HG03280 (cell line): ENCODE measurements around the gene AKR1D1.

Experiments used
- ATAC-seq: cut with Tn5 transposase; IDR thresholded peaks from one replicate; pipeline ENCODE4 v1.9.1; 2021; ENCODE audit warnings: mild to moderate bottlenecking, moderate library complexity; ENCODE audit not compliant: unreplicated experiment

AKR1D1 gene

DNA sequence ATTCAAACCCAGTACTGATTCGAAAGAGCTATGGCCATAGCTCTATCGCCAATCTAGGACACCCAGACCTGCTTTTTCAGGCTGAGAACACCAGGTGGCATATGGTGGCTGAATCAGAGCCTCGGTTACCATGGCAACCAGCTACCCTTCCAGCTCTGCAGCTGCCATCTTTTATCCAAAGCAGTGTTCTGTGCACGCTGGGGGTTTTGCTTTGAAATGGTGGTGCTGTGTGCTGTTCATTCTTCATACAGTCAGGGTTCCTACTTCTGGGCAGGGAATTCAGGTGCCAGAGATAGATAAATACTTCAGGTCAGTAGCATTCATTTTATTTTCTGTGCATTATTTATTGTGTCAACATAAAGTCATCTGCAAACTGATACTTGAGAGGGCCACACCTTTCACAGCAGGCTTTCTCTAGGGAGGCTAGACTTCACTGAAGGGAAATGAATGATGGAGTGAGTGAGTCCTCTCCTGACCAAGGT lies 85.4 kb downstream of the AKR1D1 start:
- ATAC-seq, result peak; percentile 100

DNA sequence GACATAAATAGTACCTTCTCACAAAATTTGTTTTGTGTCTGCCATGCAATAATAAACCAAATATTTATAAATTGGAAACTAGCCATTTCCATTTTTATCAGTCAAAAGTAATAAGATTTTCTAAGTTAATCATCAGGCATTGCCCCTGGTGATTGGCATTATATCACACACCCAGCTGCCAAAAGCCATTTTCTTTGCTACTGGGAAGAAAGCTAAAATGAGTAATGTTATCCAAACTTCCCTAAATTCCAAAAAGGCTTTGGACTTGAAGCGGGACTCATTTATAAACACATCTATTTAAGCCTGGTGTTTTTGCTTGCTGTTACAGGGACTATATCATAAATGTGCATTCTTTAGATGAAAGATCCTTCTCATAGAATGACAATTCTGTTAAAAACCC lies 86.0 kb downstream of the AKR1D1 start:
- ATAC-seq, result no peak

DNA sequence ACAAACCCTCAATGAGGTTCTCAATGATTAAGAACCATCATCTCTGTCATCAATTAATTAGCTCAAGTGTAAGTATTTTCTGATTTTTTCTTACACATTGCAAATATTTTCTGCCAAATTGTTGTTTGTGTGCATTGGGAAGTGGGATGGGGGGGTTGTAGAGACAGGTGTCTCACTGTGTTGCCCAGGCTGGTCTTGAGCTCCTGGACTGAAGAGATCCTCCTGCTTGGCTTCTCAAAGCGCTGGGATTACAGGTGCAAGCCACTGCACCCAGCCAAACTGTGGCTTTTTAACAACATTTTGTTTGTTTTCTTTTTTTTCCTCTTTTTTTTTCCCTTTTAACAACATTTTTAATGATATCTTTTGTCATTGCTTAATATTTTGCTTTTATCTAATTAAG lies 87.5 kb downstream of the AKR1D1 start:
- ATAC-seq, result no peak

DNA sequence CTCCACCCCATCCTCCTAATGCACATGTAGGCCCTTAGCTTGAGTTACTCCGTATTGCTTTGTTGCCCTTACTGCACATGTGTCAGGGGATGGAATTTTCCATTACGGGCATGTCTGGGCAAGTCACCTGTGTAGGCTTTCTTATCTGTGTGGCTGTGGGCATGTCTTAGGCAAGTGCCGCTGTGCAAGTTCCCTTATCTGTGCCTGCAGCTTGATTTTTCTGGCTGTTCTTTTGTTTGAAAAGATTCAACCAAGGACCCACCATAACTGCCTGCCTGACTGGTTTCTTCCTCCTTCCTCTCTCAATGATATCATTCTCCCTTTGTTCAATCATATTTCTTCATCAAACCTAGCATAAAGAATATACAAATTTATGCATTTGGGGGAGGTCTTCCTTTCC lies 88.5 kb downstream of the AKR1D1 start:
- ATAC-seq, result no peak

DNA sequence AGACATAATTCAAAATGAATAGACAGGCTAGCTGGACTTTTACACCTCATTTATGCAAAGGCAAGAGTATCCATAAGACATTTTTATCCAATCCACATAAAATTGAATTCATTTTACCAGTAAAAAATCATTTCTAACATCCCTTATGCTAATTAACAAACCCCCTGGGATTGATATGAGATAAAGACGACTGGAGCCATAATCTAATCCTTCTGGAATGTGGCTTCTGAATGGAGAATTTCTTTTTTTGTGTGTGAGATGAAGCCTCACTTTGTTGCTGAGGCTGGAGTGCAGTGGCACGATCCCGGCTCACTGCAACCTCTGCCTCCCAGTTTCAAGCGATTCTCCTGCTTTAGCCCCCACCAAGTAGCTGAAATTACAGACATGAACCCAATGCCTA lies 90.4 kb downstream of the AKR1D1 start:
- no peak for ATAC-seq

DNA sequence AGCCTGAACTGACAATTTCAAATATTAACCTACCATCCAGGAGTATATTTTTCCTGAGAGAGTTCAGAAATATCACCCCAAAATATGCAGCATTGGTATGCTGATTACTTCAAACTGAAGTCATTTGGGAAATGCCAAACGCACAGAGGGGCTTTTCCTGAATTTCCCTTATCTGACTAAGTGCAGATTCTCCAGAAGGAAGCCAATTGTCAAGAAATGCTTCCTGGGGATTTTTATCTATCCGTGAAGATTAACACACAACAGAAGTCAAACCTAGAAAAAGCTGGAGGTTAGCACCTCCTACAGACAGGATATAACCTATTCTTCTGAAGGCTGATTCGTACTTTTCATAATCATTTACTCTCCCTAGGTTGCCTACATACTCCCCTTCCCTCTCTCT lies 91.0 kb downstream of the AKR1D1 start:
- ATAC-seq, result no peak

DNA sequence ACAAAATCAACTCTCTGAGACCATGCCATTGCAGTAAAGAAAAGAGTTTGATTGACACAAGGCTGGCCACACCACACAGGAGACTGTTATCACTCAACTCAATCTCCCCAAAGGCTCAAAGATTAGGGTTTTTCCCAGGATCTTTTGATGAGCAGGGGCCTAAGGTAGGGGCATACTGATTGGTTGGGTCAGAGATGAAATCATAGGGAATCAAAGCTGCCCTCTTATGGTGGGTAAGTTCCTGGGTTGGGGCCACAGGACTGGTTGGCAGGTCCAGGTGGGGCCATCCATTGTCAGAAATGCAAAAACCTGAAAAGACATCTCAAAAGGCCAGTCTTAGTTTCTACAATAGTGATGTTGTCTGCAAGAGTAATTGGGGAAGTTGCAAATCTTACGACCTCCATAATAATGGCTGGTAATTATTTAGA lies 91.6 kb downstream of the AKR1D1 start:
- ATAC-seq, result no peak
